ENCODE measurements around the gene C12orf76.

The C12orf76 gene

GRCh38 chr12:109994401-109995175 is 53.7 kb downstream of the C12orf76 start:
- DNase-seq = peak; percentile 16 to 25

DNA sequence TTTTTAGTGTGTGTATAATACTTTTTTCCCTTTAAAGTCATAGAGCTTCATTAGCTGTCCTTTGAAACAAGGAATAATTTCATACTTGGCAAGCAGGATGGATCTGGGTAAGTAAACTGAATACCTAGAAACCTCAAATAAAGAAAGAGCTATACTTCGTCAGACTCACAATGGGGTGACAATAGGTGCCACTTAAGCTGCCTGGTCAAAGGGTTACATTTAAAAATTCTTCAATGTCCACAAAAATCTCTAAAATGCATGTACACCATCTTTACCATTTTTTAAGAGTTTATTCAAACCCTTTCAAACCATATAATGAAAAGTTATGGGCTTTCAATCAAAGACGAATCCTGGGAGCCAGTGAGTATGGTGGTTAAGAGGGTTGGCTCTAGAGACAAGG is 55.2 kb downstream of the C12orf76 start:
- DNase-seq = no peak

DNA sequence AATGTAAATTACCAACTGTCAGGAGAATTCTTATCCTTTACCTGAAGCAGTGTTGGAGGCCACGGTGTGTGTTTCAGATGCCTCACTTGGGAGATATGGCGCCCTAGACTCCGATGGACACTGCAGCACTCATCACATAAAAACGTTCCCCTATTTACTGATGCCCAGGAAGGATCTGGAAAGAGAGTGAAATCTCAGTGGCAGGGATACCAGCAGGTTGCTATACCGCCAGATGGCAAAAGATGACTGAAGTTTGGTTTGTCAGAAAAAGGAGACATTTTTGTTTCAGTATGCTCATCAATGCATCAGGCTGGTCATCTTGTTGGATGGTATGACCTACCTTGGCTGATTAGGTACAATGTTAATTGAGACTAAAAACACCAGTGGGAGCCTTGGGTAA is 56.7 kb downstream of the C12orf76 start:
- DNase-seq = no peak

Measured in activated CD4-positive, alpha-beta T cell treated with anti-CD3 and anti-CD28 coated beads for 4 hours (primary cell).